PC-9 (cell line): ENCODE data around the gene KBTBD12.
"Not testable (repeated sequence)": the region's sequence is repeated elsewhere in the genome, so short reads cannot be mapped to it uniquely, and the experiment has no call there.

Experiments used
- CTCF ChIP-seq: fragments of 200-600 bp; sonication (generic); conservative IDR thresholded peaks from 2 replicates; pipeline ENCODE4 v1.6.1; 2017; ENCODE audit warnings: mixed run types, antibody characterized with exemption, mild to moderate bottlenecking, moderate library complexity
- EZH2 ChIP-seq: fragments of 200-600 bp; sonication (generic); IDR thresholded peaks from 2 replicates; pipeline ENCODE4 v1.8.0; 2017; ENCODE audit warnings: antibody characterized with exemption, low read depth

- TF ChIP-seq CTCF, EZH2: not testable (repeated sequence)
These were observed 8.4 kb upstream of the KBTBD12 start for GRCh38 chr3:127906653-127907052.
